B cell (primary cell): Measurements from ENCODE around the gene ZNRD2. TPM values are rescaled to one million over a fixed set of nuclear protein-coding genes. Genes with fewer than 3 reads are reported as not detected.
A peak's percentile ranks its signal among the peaks of the same experiment; 100 is the strongest.

Experiments
- ATAC-seq: fragments of 200-7000 bp; cut with Tn5 transposase; one replicate; pipeline ENCODE4 v1.10.0; 2021; ENCODE audit warnings: low read depth, mild to moderate bottlenecking, moderate number of reproducible peaks, moderate library complexity
- CTCF ChIA-PET: fragments of 350-600 bp; sonication (Branson Sonifier 250); formaldehyde crosslinking; loops from one replicate; lab custom pipeline; 2021; ENCODE audit warnings: antibody characterized with exemption, inconsistent platforms; lab: Charles Lee
- POLR2A ChIA-PET: fragments of 350-600 bp; sonication (Branson Sonifier 250); formaldehyde crosslinking; loops from one replicate; lab custom pipeline; 2021; ENCODE audit warnings: antibody characterized with exemption; lab: Charles Lee
- DNase-seq: peaks from one replicate; pipeline ENCODE4 v3.0.0; 2013
- H2AFZ ChIP-seq: 2 replicates; pipeline ENCODE4 v1.6.1; 2012; ENCODE audit warnings: mild to moderate bottlenecking, low read depth, low read length; ENCODE audit not compliant: insufficient read depth, poor library complexity, severe bottlenecking
- H3K27ac ChIP-seq, 2 donors: 1 replicate in 1 of 2; 2 replicates in 1 of 2; pipeline ENCODE4 v1.5.1; 2012 to 2013; ENCODE audit warnings: low read length in 2 of 2, mild to moderate bottlenecking in 2 of 2, moderate library complexity in 1 of 2
- H3K27me3 ChIP-seq, 4 experiments: fragments of 200-600 bp in 1 of 4; sonication (generic) in 1 of 4; replicated peaks in 1 of 4; 1 replicate in 2 of 4; 2 replicates in 2 of 4; pipeline versions ENCODE4 v1.6.1 to v1.7.0; 2013 to 2016; ENCODE audit warnings: low read length in 3 of 4, mild to moderate bottlenecking in 2 of 4, mixed read lengths in 1 of 4, moderate library complexity in 1 of 4; ENCODE audit not compliant: insufficient read depth in 4 of 4, control insufficient read depth in 3 of 4; ENCODE audit errors: control extremely low read depth in 1 of 4
- H3K36me3 ChIP-seq, 2 experiments: replicated peaks in 1 of 2; 1 replicate in 1 of 2; 2 replicates in 1 of 2; pipeline versions ENCODE4 v1.6.1 to v1.7.1; 2013; ENCODE audit warnings: low read length in 1 of 2; ENCODE audit not compliant: insufficient read depth in 2 of 2, control insufficient read depth in 1 of 2; ENCODE audit errors: control extremely low read depth in 1 of 2, extremely low read depth in 1 of 2
- H3K4me1 ChIP-seq, 2 donors: fragments of 200-600 bp in 1 of 2; sonication (generic) in 1 of 2; 1 replicate in 1 of 2; 2 replicates in 1 of 2; pipeline versions ENCODE4 v1.5.1 to v1.6.1; 2013 to 2017; ENCODE audit warnings: low read length in 2 of 2; ENCODE audit not compliant: control insufficient read depth in 2 of 2, insufficient read depth in 2 of 2
- H3K4me2 ChIP-seq: replicated peaks from 2 replicates; pipeline ENCODE3; 2012; ENCODE audit warnings: mild to moderate bottlenecking, low read depth, low read length; ENCODE audit not compliant: poor library complexity, severe bottlenecking
- H3K4me3 ChIP-seq, 5 experiments: fragments of 200-600 bp in 1 of 5; sonication (generic) in 1 of 5; 1 replicate in 3 of 5; 2 replicates in 2 of 5; pipeline versions ENCODE4 v1.5.1 to v1.7.0; 2011 to 2016; ENCODE audit warnings: low read length in 4 of 5, mild to moderate bottlenecking in 4 of 5, low read depth in 2 of 5, control low read depth in 1 of 5, moderate library complexity in 1 of 5; ENCODE audit not compliant: insufficient read depth in 1 of 5; ENCODE audit errors: control extremely low read depth in 1 of 5, extremely low read depth in 1 of 5
- H3K79me2 ChIP-seq: fragments of 200-600 bp; sonication (generic); one replicate; pipeline ENCODE4 v1.6.0; 2016; ENCODE audit warnings: low read length; ENCODE audit not compliant: control insufficient read depth, insufficient read depth
- H3K9ac ChIP-seq: fragments of 200-600 bp; sonication (generic); 2 replicates; pipeline ENCODE4 v1.6.1; 2017; ENCODE audit warnings: mild to moderate bottlenecking, low read length, moderate library complexity
- H3K9me3 ChIP-seq, 3 donors: one replicate each; pipeline versions ENCODE4 v1.6.1 to v1.7.1; 2013; ENCODE audit warnings: low read length in 2 of 3; ENCODE audit not compliant: control insufficient read depth in 2 of 3, insufficient read depth in 1 of 3; ENCODE audit errors: control extremely low read depth in 1 of 3
- H4K20me1 ChIP-seq: 2 replicates; pipeline ENCODE4 v1.6.0; 2012; ENCODE audit warnings: mild to moderate bottlenecking, low read length; ENCODE audit not compliant: insufficient read depth, control insufficient read depth, poor library complexity, severe bottlenecking
- H3K27ac Mint-ChIP-seq: one replicate; pipeline ENCODE4 v1.8.0; 2021; ENCODE audit warnings: mixed read lengths
- H3K27me3 Mint-ChIP-seq: one replicate; pipeline ENCODE4 v1.8.0; 2021; ENCODE audit warnings: mixed read lengths
- H3K4me1 Mint-ChIP-seq: one replicate; pipeline ENCODE4 v1.8.0; 2021; ENCODE audit warnings: mixed read lengths
- H3K4me3 Mint-ChIP-seq: one replicate; pipeline ENCODE4 v1.8.0; 2021; ENCODE audit warnings: mixed read lengths
- H3K9me3 Mint-ChIP-seq: one replicate; pipeline ENCODE4 v1.8.0; 2022; ENCODE audit warnings: mixed read lengths; ENCODE audit not compliant: insufficient read depth
- CTCF ChIP-seq: fragments of 200-600 bp; IDR thresholded peaks from one replicate; pipeline ENCODE4 v1.8.0; 2022; ENCODE audit warnings: antibody characterized with exemption, mild to moderate bottlenecking
- EZH2 ChIP-seq: IDR thresholded peaks from 2 replicates; pipeline ENCODE4 v1.6.1; 2012; ENCODE audit warnings: borderline replicate concordance, low read depth, mild to moderate bottlenecking, moderate library complexity, low read length; ENCODE audit not compliant: insufficient read depth, poor library complexity, severe bottlenecking
- WGBS: methylation state at CpG from one replicate; pipeline ENCODE4 v1.1.5; 2013; ENCODE audit warnings: missing lambda C conversion rate; ENCODE audit not compliant: insufficient coverage; 5-methylcytosine and 5-hydroxymethylcytosine counted together
- intact Hi-C: fragments of 100-400 bp; cut with micrococcal nuclease; formaldehyde crosslinking; loops from one replicate; pipeline ENCODE4 v1.10.0; 2022
- polyA plus RNA-seq: library from polyadenylated mRNA; depleted of rRNA; stranded (reverse); fragments of >200 nt; gene quantifications from 2 replicates; pipeline ENCODE4 v1.2.3, GENCODE V29; 2012
- total RNA-seq, 2 donors: library from RNA; stranded (reverse); fragments of 120-200 nt in 1 of 2; gene quantifications; 1 replicate in 1 of 2; 2 replicates in 1 of 2; pipeline versions ENCODE4 v1.2.3 to v1.2.4, GENCODE V29; 2013 to 2022

ZNRD2 gene
- total and polyA plus RNA-seq, 2 donors (not counting 1 experiment from before 2014, with no cell fraction given): 22.1 to 112 TPM

- Histone ChIP-seq H3K27me3 (no peaks in the 10 kb centered on the region), H3K27ac (peak overlapping the region; percentile 34 to 84), H3K4me2 (peak overlapping the region; percentile 94), H2AFZ (peak overlapping the region; percentile 76), H3K9ac (peak overlapping the region; percentile 77), H3K36me3 (peaks cover 0 to 27% of the 10 kb centered on the region in 2 experiments), H3K4me3 (peak overlapping the region; percentile 4 to 94 (median 77)), H3K79me2 (peaks cover 37% of the 10 kb centered on the region), H3K4me1 (peaks cover 39 to 41% of the 10 kb centered on the region in 2 donors), H3K9me3 (no peaks in the 10 kb centered on the region), H4K20me1 (peaks cover 25% of the 10 kb centered on the region)
- ChIA-PET POLR2A (interaction anchor here (0.5 to 2.2 kb wide), 17 partner anchors 13 to 138 kb away, joined by 3 to 16 read pairs (median 4); partner anchors contain the start of genes NEAT1 and ZNRD2), CTCF (interaction anchor here (0.5 to 2.1 kb wide), 8 partner anchors 10 to 251 kb away, joined by 3 to 14 read pairs (median 4); partner anchors contain the start of gene FAM89B)
- Mint-ChIP-seq H3K4me3 (peak overlapping the region; percentile 85), H3K4me1 (peaks cover 39% of the 10 kb centered on the region), H3K27me3 (no peaks in the 10 kb centered on the region), H3K27ac (peak overlapping the region; percentile 74), H3K9me3 (no peaks in the 10 kb centered on the region)
- DNase-seq: no peak
- TF ChIP-seq CTCF (no peak), EZH2 (no peak)
- no peak for ATAC-seq
- intact Hi-C loops: loop anchor here (2.0 to 10.0 kb wide), 2 partner anchors 15 to 481 kb away; partner anchors contain the start of gene SAC3D1
- WGBS: 29% methylated on average over 16 of the region's 31 CpGs
Measured at GRCh38 chr11:65525546-65526480, 44.5 kb upstream of the ZNRD2 start.
